B cell (primary cell): ENCODE data around the gene IFT20. TPM values are rescaled to one million over a fixed set of nuclear protein-coding genes. Genes with fewer than 3 reads are reported as not detected.

Experiments
- ATAC-seq: fragments of 200-7000 bp; cut with Tn5 transposase; one replicate; pipeline ENCODE4 v1.10.0; 2021; ENCODE audit warnings: low read depth, mild to moderate bottlenecking, moderate number of reproducible peaks, moderate library complexity
- CTCF ChIA-PET: fragments of 350-600 bp; sonication (Branson Sonifier 250); formaldehyde crosslinking; loops from one replicate; lab custom pipeline; 2021; ENCODE audit warnings: antibody characterized with exemption, inconsistent platforms; lab: Charles Lee
- POLR2A ChIA-PET: fragments of 350-600 bp; sonication (Branson Sonifier 250); formaldehyde crosslinking; loops from one replicate; lab custom pipeline; 2021; ENCODE audit warnings: antibody characterized with exemption; lab: Charles Lee
- DNase-seq: peaks from one replicate; pipeline ENCODE4 v3.0.0; 2013
- H2AFZ ChIP-seq: 2 replicates; pipeline ENCODE4 v1.6.1; 2012; ENCODE audit warnings: mild to moderate bottlenecking, low read depth, low read length; ENCODE audit not compliant: insufficient read depth, poor library complexity, severe bottlenecking
- H3K27ac ChIP-seq, 2 donors: 1 replicate in 1 of 2; 2 replicates in 1 of 2; pipeline ENCODE4 v1.5.1; 2012 to 2013; ENCODE audit warnings: low read length in 2 of 2, mild to moderate bottlenecking in 2 of 2, moderate library complexity in 1 of 2
- H3K27me3 ChIP-seq, 4 experiments: fragments of 200-600 bp in 1 of 4; sonication (generic) in 1 of 4; replicated peaks in 1 of 4; 1 replicate in 2 of 4; 2 replicates in 2 of 4; pipeline versions ENCODE4 v1.6.1 to v1.7.0; 2013 to 2016; ENCODE audit warnings: low read length in 3 of 4, mild to moderate bottlenecking in 2 of 4, mixed read lengths in 1 of 4, moderate library complexity in 1 of 4; ENCODE audit not compliant: insufficient read depth in 4 of 4, control insufficient read depth in 3 of 4; ENCODE audit errors: control extremely low read depth in 1 of 4
- H3K36me3 ChIP-seq, 2 experiments: replicated peaks in 1 of 2; 1 replicate in 1 of 2; 2 replicates in 1 of 2; pipeline versions ENCODE4 v1.6.1 to v1.7.1; 2013; ENCODE audit warnings: low read length in 1 of 2; ENCODE audit not compliant: insufficient read depth in 2 of 2, control insufficient read depth in 1 of 2; ENCODE audit errors: control extremely low read depth in 1 of 2, extremely low read depth in 1 of 2
- H3K4me1 ChIP-seq, 2 donors: fragments of 200-600 bp in 1 of 2; sonication (generic) in 1 of 2; 1 replicate in 1 of 2; 2 replicates in 1 of 2; pipeline versions ENCODE4 v1.5.1 to v1.6.1; 2013 to 2017; ENCODE audit warnings: low read length in 2 of 2; ENCODE audit not compliant: control insufficient read depth in 2 of 2, insufficient read depth in 2 of 2
- H3K4me2 ChIP-seq: replicated peaks from 2 replicates; pipeline ENCODE3; 2012; ENCODE audit warnings: mild to moderate bottlenecking, low read depth, low read length; ENCODE audit not compliant: poor library complexity, severe bottlenecking
- H3K4me3 ChIP-seq, 5 experiments: fragments of 200-600 bp in 1 of 5; sonication (generic) in 1 of 5; 1 replicate in 3 of 5; 2 replicates in 2 of 5; pipeline versions ENCODE4 v1.5.1 to v1.7.0; 2011 to 2016; ENCODE audit warnings: low read length in 4 of 5, mild to moderate bottlenecking in 4 of 5, low read depth in 2 of 5, control low read depth in 1 of 5, moderate library complexity in 1 of 5; ENCODE audit not compliant: insufficient read depth in 1 of 5; ENCODE audit errors: control extremely low read depth in 1 of 5, extremely low read depth in 1 of 5
- H3K79me2 ChIP-seq: fragments of 200-600 bp; sonication (generic); one replicate; pipeline ENCODE4 v1.6.0; 2016; ENCODE audit warnings: low read length; ENCODE audit not compliant: control insufficient read depth, insufficient read depth
- H3K9ac ChIP-seq: fragments of 200-600 bp; sonication (generic); 2 replicates; pipeline ENCODE4 v1.6.1; 2017; ENCODE audit warnings: mild to moderate bottlenecking, low read length, moderate library complexity
- H3K9me3 ChIP-seq, 3 donors: one replicate each; pipeline versions ENCODE4 v1.6.1 to v1.7.1; 2013; ENCODE audit warnings: low read length in 2 of 3; ENCODE audit not compliant: control insufficient read depth in 2 of 3, insufficient read depth in 1 of 3; ENCODE audit errors: control extremely low read depth in 1 of 3
- H4K20me1 ChIP-seq: 2 replicates; pipeline ENCODE4 v1.6.0; 2012; ENCODE audit warnings: mild to moderate bottlenecking, low read length; ENCODE audit not compliant: insufficient read depth, control insufficient read depth, poor library complexity, severe bottlenecking
- H3K27ac Mint-ChIP-seq: one replicate; pipeline ENCODE4 v1.8.0; 2021; ENCODE audit warnings: mixed read lengths
- H3K27me3 Mint-ChIP-seq: one replicate; pipeline ENCODE4 v1.8.0; 2021; ENCODE audit warnings: mixed read lengths
- H3K4me1 Mint-ChIP-seq: one replicate; pipeline ENCODE4 v1.8.0; 2021; ENCODE audit warnings: mixed read lengths
- H3K4me3 Mint-ChIP-seq: one replicate; pipeline ENCODE4 v1.8.0; 2021; ENCODE audit warnings: mixed read lengths
- H3K9me3 Mint-ChIP-seq: one replicate; pipeline ENCODE4 v1.8.0; 2022; ENCODE audit warnings: mixed read lengths; ENCODE audit not compliant: insufficient read depth
- EZH2 ChIP-seq: IDR thresholded peaks from 2 replicates; pipeline ENCODE4 v1.6.1; 2012; ENCODE audit warnings: borderline replicate concordance, low read depth, mild to moderate bottlenecking, moderate library complexity, low read length; ENCODE audit not compliant: insufficient read depth, poor library complexity, severe bottlenecking
- WGBS: methylation state at CpG from one replicate; pipeline ENCODE4 v1.1.5; 2013; ENCODE audit warnings: missing lambda C conversion rate; ENCODE audit not compliant: insufficient coverage; 5-methylcytosine and 5-hydroxymethylcytosine counted together
- intact Hi-C: fragments of 100-400 bp; cut with micrococcal nuclease; formaldehyde crosslinking; loops from one replicate; pipeline ENCODE4 v1.10.0; 2022
- polyA plus RNA-seq: library from polyadenylated mRNA; depleted of rRNA; stranded (reverse); fragments of >200 nt; gene quantifications from 2 replicates; pipeline ENCODE4 v1.2.3, GENCODE V29; 2012
- total RNA-seq, 2 donors: library from RNA; stranded (reverse); fragments of 120-200 nt in 1 of 2; gene quantifications; 1 replicate in 1 of 2; 2 replicates in 1 of 2; pipeline versions ENCODE4 v1.2.3 to v1.2.4, GENCODE V29; 2013 to 2022
- TF ChIP-seq, protein P1 (sequence below): fragments of 200-600 bp; IDR thresholded peaks from one replicate; pipeline ENCODE4 v1.8.0; 2022; ENCODE audit warnings: antibody characterized with exemption, mild to moderate bottlenecking

Gene IFT20
- total and polyA plus RNA-seq, 2 donors (not counting 1 experiment from before 2014, with no cell fraction given) = 35.9 to 52.6 TPM

GRCh38 chr17:28295677-28296578, 39.3 kb downstream of the IFT20 start:
- ATAC-seq = no peak
- no peaks in the 10 kb centered on the region for H3K9me3 Mint-ChIP-seq

More at GRCh38 chr17:28295677-28296578, 39.3 kb downstream of the IFT20 start:
- H3K4me2 ChIP-seq = no peak overlapping the region
- H3K4me1 ChIP-seq = peaks cover 16 to 19% of the 10 kb centered on the region in 2 donors
- no peak for TF ChIP-seq EZH2
- TF ChIP-seq, protein P1, sequence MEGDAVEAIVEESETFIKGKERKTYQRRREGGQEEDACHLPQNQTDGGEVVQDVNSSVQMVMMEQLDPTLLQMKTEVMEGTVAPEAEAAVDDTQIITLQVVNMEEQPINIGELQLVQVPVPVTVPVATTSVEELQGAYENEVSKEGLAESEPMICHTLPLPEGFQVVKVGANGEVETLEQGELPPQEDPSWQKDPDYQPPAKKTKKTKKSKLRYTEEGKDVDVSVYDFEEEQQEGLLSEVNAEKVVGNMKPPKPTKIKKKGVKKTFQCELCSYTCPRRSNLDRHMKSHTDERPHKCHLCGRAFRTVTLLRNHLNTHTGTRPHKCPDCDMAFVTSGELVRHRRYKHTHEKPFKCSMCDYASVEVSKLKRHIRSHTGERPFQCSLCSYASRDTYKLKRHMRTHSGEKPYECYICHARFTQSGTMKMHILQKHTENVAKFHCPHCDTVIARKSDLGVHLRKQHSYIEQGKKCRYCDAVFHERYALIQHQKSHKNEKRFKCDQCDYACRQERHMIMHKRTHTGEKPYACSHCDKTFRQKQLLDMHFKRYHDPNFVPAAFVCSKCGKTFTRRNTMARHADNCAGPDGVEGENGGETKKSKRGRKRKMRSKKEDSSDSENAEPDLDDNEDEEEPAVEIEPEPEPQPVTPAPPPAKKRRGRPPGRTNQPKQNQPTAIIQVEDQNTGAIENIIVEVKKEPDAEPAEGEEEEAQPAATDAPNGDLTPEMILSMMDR = no peak
- H3K36me3 ChIP-seq = no peaks in the 10 kb centered on the region
- peaks cover 0 to 4% (median 0%) of the 10 kb centered on the region in 3 donors for H3K9me3 ChIP-seq
- 92% methylated on average over 1 of the region's 3 CpGs for WGBS
- H3K27ac ChIP-seq = no peak overlapping the region
- Mint-ChIP-seq H3K27me3 (no peaks in the 10 kb centered on the region), H3K27ac (no peak overlapping the region), H3K4me1 (peaks cover 25% of the 10 kb centered on the region), H3K4me3 (no peak overlapping the region)
- H3K4me3 ChIP-seq = no peak overlapping the region
- peaks cover 0 to 3% (median 0%) of the 10 kb centered on the region in 4 experiments for H3K27me3 ChIP-seq
- no peak for DNase-seq
- no peak overlapping the region for H3K9ac ChIP-seq
- H4K20me1 ChIP-seq = no peaks in the 10 kb centered on the region
- ChIA-PET POLR2A (no interaction called here), CTCF (no interaction called here)
- no peaks in the 10 kb centered on the region for H3K79me2 ChIP-seq
- intact Hi-C loops = no loop called here
- no peak overlapping the region for H2AFZ ChIP-seq
